K562 (cell line): ENCODE measurements around the gene CEP85L. TPM values are rescaled to one million over a fixed set of nuclear protein-coding genes. Genes with fewer than 3 reads are reported as not detected.

Experiments
- ATAC-seq: fragments of 200-7000 bp; cut with Tn5 transposase; 3 replicates; pipeline ENCODE4 v1.9.1; 2020; ENCODE audit warnings: moderate library complexity
- BruUV-seq: library from RNA; stranded (reverse); fragments of 400-500 nt; replicated peaks from 2 replicates; lab custom pipeline; 2021; lab: Mats Ljungman, UMichigan
- CTCF ChIA-PET: fragments of 300-600 bp; formaldehyde crosslinking; extraction: SDS; loops from one replicate; lab custom pipeline; 2021; ENCODE audit warnings: low intra/inter-chr PET ratio; lab: Yijun Ruan, JAX
- POLR2A ChIA-PET: fragments of 300-600, 350-650 bp; sonication (Branson Sonifier 250); formaldehyde crosslinking; extraction: SDS; loops from one replicate; lab custom pipeline; 2021; ENCODE audit warnings: antibody characterized with exemption, inconsistent platforms; lab: Yijun Ruan, JAX
- DNase-seq, 4 experiments: peaks; one replicate each; pipeline versions ENCODE4 v3.0.0 to v3.0.0-alpha.2; 2011 to 2018; ENCODE audit warnings: low spot score in 3 of 4, mixed read lengths in 3 of 4; ENCODE audit errors: extremely low read depth in 1 of 4
- FAIRE-seq: peaks from 2 replicates; lab custom pipeline; 2011; peaks lifted over from hg19 to GRCh38; lab: Jason Lieb, UNC
- H2AFZ ChIP-seq: 2 replicates; pipeline ENCODE4 v1.6.0; 2011; ENCODE audit warnings: low read depth, low read length, control low read depth, inconsistent platforms
- H3K27ac ChIP-seq: fragments of 200-600 bp; 3 replicates; pipeline ENCODE4 v1.8.0; 2011; ENCODE audit warnings: low read depth, mild to moderate bottlenecking, control low read depth, inconsistent platforms, low read length, moderate library complexity, mixed read lengths; ENCODE audit errors: extremely low read depth
- H3K27me3 ChIP-seq, 2 experiments: fragments of 300-600 bp in 1 of 2; 2 replicates in 1 of 2; 3 replicates in 1 of 2; pipeline versions ENCODE4 v1.6.0 to v1.8.0; 2011; ENCODE audit warnings: inconsistent platforms in 2 of 2, low read length in 2 of 2, mild to moderate bottlenecking in 1 of 2, mixed read lengths in 1 of 2, moderate library complexity in 1 of 2; ENCODE audit not compliant: control insufficient read depth in 2 of 2, insufficient read depth in 2 of 2
- H3K36me3 ChIP-seq: fragments of 300-600 bp; 3 replicates; pipeline ENCODE4 v1.8.0; 2011; ENCODE audit warnings: mild to moderate bottlenecking, low read length, inconsistent platforms; ENCODE audit not compliant: control insufficient read depth, insufficient read depth
- H3K4me1 ChIP-seq, 2 experiments: fragments of 200-600 bp in 1 of 2; replicated peaks in 1 of 2; 2 replicates in 1 of 2; 3 replicates in 1 of 2; pipeline versions ENCODE4 v1.5.1 to v1.8.0; 2011; ENCODE audit warnings: inconsistent platforms in 2 of 2, low read length in 2 of 2, mild to moderate bottlenecking in 1 of 2, mixed read lengths in 1 of 2, moderate library complexity in 1 of 2; ENCODE audit not compliant: control insufficient read depth in 2 of 2, insufficient read depth in 2 of 2
- H3K4me2 ChIP-seq: 2 replicates; pipeline ENCODE4 v1.6.1; 2011; ENCODE audit warnings: low read length, control low read depth, inconsistent platforms, mixed read lengths; ENCODE audit not compliant: insufficient read depth
- H3K4me3 ChIP-seq: fragments of 200-600 bp; sonication (generic), shearing (Covaris generic); 2 replicates; pipeline ENCODE4 v1.5.1; 2016; ENCODE audit warnings: control low read depth, inconsistent platforms
- H3K79me2 ChIP-seq: fragments of 200-600 bp; 3 replicates; pipeline ENCODE4 v1.8.0; 2011; ENCODE audit warnings: low read length, inconsistent platforms; ENCODE audit not compliant: control insufficient read depth, insufficient read depth
- H3K9ac ChIP-seq, 2 experiments: 2 replicates each; pipeline versions ENCODE4 v1.6.0 to v1.6.1; 2011; ENCODE audit warnings: low read depth in 2 of 2, low read length in 2 of 2, control low read depth in 1 of 2, inconsistent platforms in 1 of 2, mild to moderate bottlenecking in 1 of 2, mixed read lengths in 1 of 2; ENCODE audit not compliant: insufficient read depth in 1 of 2
- H3K9me1 ChIP-seq: one replicate; pipeline ENCODE4 v1.6.0; 2011; ENCODE audit warnings: inconsistent platforms, mild to moderate bottlenecking, low read length, moderate library complexity; ENCODE audit not compliant: control insufficient read depth, insufficient read depth
- H3K9me3 ChIP-seq: replicated peaks from 2 replicates; pipeline ENCODE4 v1.5.1; 2011; ENCODE audit warnings: low read depth, low read length, inconsistent platforms; ENCODE audit not compliant: control insufficient read depth, insufficient read depth
- H4K20me1 ChIP-seq: replicated peaks from 2 replicates; pipeline ENCODE4 v1.6.1; 2011; ENCODE audit warnings: low read length, inconsistent platforms, mixed read lengths; ENCODE audit not compliant: control insufficient read depth, insufficient read depth
- USF1 ChIP-seq: sonication (generic); formaldehyde crosslinking; IDR thresholded peaks from 2 replicates; pipeline ENCODE4 v1.9.0; 2022; ENCODE audit warnings: mild to moderate bottlenecking, missing genetic modification reagents
- ZNF668 ChIP-seq: fragments of 250-450 bp; sonication (Bioruptor Pico); IDR thresholded peaks from 2 replicates; pipeline ENCODE4 v1.8.0; 2022; ENCODE audit warnings: mild to moderate bottlenecking, inconsistent platforms
- WGBS: fragments of 100-300 bp; shearing (Covaris generic); methylation state at CpG from one replicate; pipeline ENCODE4 v1.1.6; 2016; ENCODE audit warnings: low coverage, mixed read lengths; ENCODE audit not compliant: insufficient coverage; ENCODE audit errors: missing lambda C conversion rate; 5-methylcytosine and 5-hydroxymethylcytosine counted together
- in situ Hi-C: fragments of 300-500 bp; cut with MboI; formaldehyde crosslinking; loops from 4 replicates; pipeline ENCODE4 v1.15.0; 2018; ENCODE audit warnings: inconsistent platforms, mixed read lengths
- intact Hi-C: fragments of 100-400 bp; cut with micrococcal nuclease; formaldehyde crosslinking; loops from 2 replicates; pipeline ENCODE4 v1.14.2; 2022
- polyA plus RNA-seq, 8 experiments: library from polyadenylated mRNA; depleted of rRNA in 4 of 8; stranded (reverse) in 5 of 8; unstranded in 3 of 8; fragments of >200 nt; fragmentation: Nextera tagmentation in 2 of 8; fragmentation: Illumina TruSeq in 1 of 8; extraction: Ambion mirVana in 2 of 8; extraction: Trizol in 1 of 8; gene quantifications; 2 replicates each; pipeline versions ENCODE4 v1.2.1 to v1.2.3, GENCODE V29; 2011 to 2014; ENCODE audit warnings: inconsistent platforms in 1 of 8, missing spikeins in 1 of 8
- total RNA-seq, 7 experiments: library from RNA; depleted of rRNA in 6 of 7; stranded (reverse); fragments of >200 nt in 6 of 7; fragmentation: Illumina TruSeq in 2 of 7; extraction: Trizol in 2 of 7; gene quantifications; 2 replicates each; pipeline versions ENCODE4 v1.2.1 to v1.2.3, GENCODE V29; 2011 to 2021; ENCODE audit warnings: low replicate concordance in 1 of 7
- TF ChIP-seq, protein P1 (sequence below): IDR thresholded peaks from 2 replicates; pipeline ENCODE4 v1.6.1; 2011; ENCODE audit warnings: borderline replicate concordance, low read depth, mild to moderate bottlenecking, moderate library complexity, low read length; ENCODE audit not compliant: insufficient read depth, poor library complexity, severe bottlenecking

Gene CEP85L
- total and polyA plus RNA-seq, 9 of the 15 experiments (the other 6 are each of a cell fraction or from before 2014, with no cell fraction given) = 4.5 to 15.8 (median 8.3) TPM

DNA sequence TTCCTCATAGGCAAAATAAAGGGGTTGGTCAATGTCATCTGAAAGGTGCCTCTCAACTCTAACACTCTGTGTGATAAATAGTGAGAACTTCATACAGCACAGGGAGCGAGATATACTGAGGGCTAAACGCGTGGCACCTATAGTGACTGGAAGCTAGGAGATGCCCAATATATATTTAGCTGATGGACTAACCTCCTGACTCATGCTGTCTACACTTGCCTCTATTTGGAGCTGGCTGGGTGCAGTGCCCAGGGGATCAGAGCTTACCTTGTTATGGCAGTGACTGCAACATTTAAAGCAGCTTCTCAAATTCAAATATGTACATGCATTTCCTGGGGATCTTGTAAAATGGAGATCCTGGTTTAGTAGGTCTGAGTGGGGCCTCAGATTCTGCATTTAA, 214.9 kb downstream of the CEP85L start:
- ATAC-seq = no peak
- Histone ChIP-seq H4K20me1 (no peaks in the 10 kb centered on the region), H3K9ac (no peak overlapping the region), H3K4me2 (no peak overlapping the region), H3K4me3 (no peak overlapping the region), H3K4me1 (no peaks in the 10 kb centered on the region), H3K27ac (no peak overlapping the region), H3K79me2 (no peaks in the 10 kb centered on the region), H3K9me3 (no peaks in the 10 kb centered on the region), H3K27me3 (no peaks in the 10 kb centered on the region), H3K36me3 (no peaks in the 10 kb centered on the region), H2AFZ (no peak overlapping the region), H3K9me1 (no peaks in the 10 kb centered on the region)
- TF ChIP-seq, protein P1, sequence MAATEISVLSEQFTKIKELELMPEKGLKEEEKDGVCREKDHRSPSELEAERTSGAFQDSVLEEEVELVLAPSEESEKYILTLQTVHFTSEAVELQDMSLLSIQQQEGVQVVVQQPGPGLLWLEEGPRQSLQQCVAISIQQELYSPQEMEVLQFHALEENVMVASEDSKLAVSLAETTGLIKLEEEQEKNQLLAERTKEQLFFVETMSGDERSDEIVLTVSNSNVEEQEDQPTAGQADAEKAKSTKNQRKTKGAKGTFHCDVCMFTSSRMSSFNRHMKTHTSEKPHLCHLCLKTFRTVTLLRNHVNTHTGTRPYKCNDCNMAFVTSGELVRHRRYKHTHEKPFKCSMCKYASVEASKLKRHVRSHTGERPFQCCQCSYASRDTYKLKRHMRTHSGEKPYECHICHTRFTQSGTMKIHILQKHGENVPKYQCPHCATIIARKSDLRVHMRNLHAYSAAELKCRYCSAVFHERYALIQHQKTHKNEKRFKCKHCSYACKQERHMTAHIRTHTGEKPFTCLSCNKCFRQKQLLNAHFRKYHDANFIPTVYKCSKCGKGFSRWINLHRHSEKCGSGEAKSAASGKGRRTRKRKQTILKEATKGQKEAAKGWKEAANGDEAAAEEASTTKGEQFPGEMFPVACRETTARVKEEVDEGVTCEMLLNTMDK = no peak
- TF ChIP-seq ZNF668 (CRISPR knock-in tag) (no peak), USF1 (CRISPR knock-in tag) (no peak)
- POLR2A ChIA-PET = no interaction called here
- 0% methylated on average over 3 of the region's 3 CpGs for WGBS
- intact Hi-C loops (no loop called here), in situ Hi-C loops (no loop called here)
- no TSS peak for BruUV-seq
- FAIRE-seq = no peak
- CTCF ChIA-PET = no interaction called here
- no peak for DNase-seq
